GM12872 (cell line): ENCODE measurements around the gene H3-3A.

Experiments
- CTCF ChIP-seq: IDR thresholded peaks from 3 replicates; pipeline ENCODE4 v1.5.1; 2011; ENCODE audit warnings: low read depth, mild to moderate bottlenecking, low read length, moderate library complexity; ENCODE audit not compliant: insufficient read depth

H3-3A gene

GRCh38 chr1:226086776-226087175 is 24.3 kb downstream of the H3-3A start:
- TF ChIP-seq CTCF, result no peak

- TF ChIP-seq CTCF, result no peak
These were observed 28.9 kb downstream of the H3-3A start for GRCh38 chr1:226091461-226091860.

GRCh38 chr1:226092965-226093364 is 30.4 kb downstream of the H3-3A start:
- TF ChIP-seq CTCF, result no peak

GRCh38 chr1:226093621-226094020 is 31.1 kb downstream of the H3-3A start:
- no peak for TF ChIP-seq CTCF

GRCh38 chr1:226094451-226094850 is 31.9 kb downstream of the H3-3A start:
- TF ChIP-seq CTCF, result no peak

- TF ChIP-seq CTCF, result no peak
These were observed 32.8 kb downstream of the H3-3A start for GRCh38 chr1:226095286-226095685.

GRCh38 chr1:226097866-226098625 is 35.5 kb downstream of the H3-3A start:
- TF ChIP-seq CTCF, result no peak
